T-helper 2 cell treated with Interferon-gamma antibody and Interleukin-4, amounts not matched to agents 5 μg/mL and 100 μg/mL, for 36 hours (primary cell): ENCODE measurements around the gene TPSAB1.

Experiments
- DNase-seq: peaks from one replicate; pipeline ENCODE4 v3.0.0; 2021; ENCODE audit warnings: low spot score
- H3K27ac Mint-ChIP-seq: one replicate; pipeline ENCODE4 v1.8.0; 2021; ENCODE audit warnings: mild to moderate bottlenecking, mixed read lengths
- H3K27me3 Mint-ChIP-seq: one replicate; pipeline ENCODE4 v1.8.0; 2021; ENCODE audit warnings: low read depth, mixed read lengths
- H3K36me3 Mint-ChIP-seq: one replicate; pipeline ENCODE4 v1.8.0; 2021; ENCODE audit warnings: low read depth, mixed read lengths
- H3K4me1 Mint-ChIP-seq: one replicate; pipeline ENCODE4 v1.8.0; 2021; ENCODE audit warnings: low read depth, mixed read lengths
- H3K4me3 Mint-ChIP-seq: one replicate; pipeline ENCODE4 v1.8.0; 2022; ENCODE audit warnings: mild to moderate bottlenecking, moderate library complexity, mixed read lengths
- H3K9me3 Mint-ChIP-seq: one replicate; pipeline ENCODE4 v1.8.0; 2021; ENCODE audit warnings: mixed read lengths

Gene TPSAB1

GRCh38 chr16:1215574-1216295, 24.8 kb upstream of the TPSAB1 start:
- Mint-ChIP-seq H3K4me1 (no peaks in the 10 kb centered on the region), H3K4me3 (no peak overlapping the region), H3K36me3 (no peaks in the 10 kb centered on the region), H3K9me3 (no peaks in the 10 kb centered on the region), H3K27ac (no peak overlapping the region), H3K27me3 (no peaks in the 10 kb centered on the region)
- DNase-seq: no peak

GRCh38 chr16:1216296-1216619, 24.2 kb upstream of the TPSAB1 start:
- H3K36me3 Mint-ChIP-seq: no peaks in the 10 kb centered on the region
- no peak overlapping the region for H3K27ac Mint-ChIP-seq
- no peaks in the 10 kb centered on the region for H3K4me1 Mint-ChIP-seq
- H3K27me3 Mint-ChIP-seq: no peaks in the 10 kb centered on the region
- no peak for DNase-seq
- H3K4me3 Mint-ChIP-seq: no peak overlapping the region
- H3K9me3 Mint-ChIP-seq: no peaks in the 10 kb centered on the region

- no peak overlapping the region for H3K4me3 Mint-ChIP-seq
- DNase-seq: no peak
- H3K4me1 Mint-ChIP-seq: no peaks in the 10 kb centered on the region
- H3K36me3 Mint-ChIP-seq: no peaks in the 10 kb centered on the region
- H3K27me3 Mint-ChIP-seq: no peaks in the 10 kb centered on the region
- H3K27ac Mint-ChIP-seq: no peak overlapping the region
- no peaks in the 10 kb centered on the region for H3K9me3 Mint-ChIP-seq
These were observed 23.7 kb upstream of the TPSAB1 start for GRCh38 chr16:1216681-1217400.

GRCh38 chr16:1217526-1217925, 23.0 kb upstream of the TPSAB1 start:
- no peak overlapping the region for H3K27ac Mint-ChIP-seq
- H3K4me3 Mint-ChIP-seq: no peak overlapping the region
- H3K27me3 Mint-ChIP-seq: no peaks in the 10 kb centered on the region
- no peak for DNase-seq
- no peaks in the 10 kb centered on the region for H3K4me1 Mint-ChIP-seq
- H3K36me3 Mint-ChIP-seq: no peaks in the 10 kb centered on the region
- no peaks in the 10 kb centered on the region for H3K9me3 Mint-ChIP-seq

GRCh38 chr16:1218061-1218929, 22.2 kb upstream of the TPSAB1 start:
- no peak overlapping the region for H3K4me3 Mint-ChIP-seq
- H3K27ac Mint-ChIP-seq: no peak overlapping the region

GRCh38 chr16:1218930-1219611, 21.4 kb upstream of the TPSAB1 start:
- Mint-ChIP-seq H3K27ac (no peak overlapping the region), H3K27me3 (no peaks in the 10 kb centered on the region), H3K36me3 (no peaks in the 10 kb centered on the region), H3K4me1 (no peaks in the 10 kb centered on the region), H3K4me3 (no peak overlapping the region), H3K9me3 (no peaks in the 10 kb centered on the region)
- no peak for DNase-seq

More at GRCh38 chr16:1218061-1218929, 22.2 kb upstream of the TPSAB1 start:
- Mint-ChIP-seq H3K9me3 (no peaks in the 10 kb centered on the region), H3K27me3 (no peaks in the 10 kb centered on the region), H3K36me3 (no peaks in the 10 kb centered on the region), H3K4me1 (no peaks in the 10 kb centered on the region)
- DNase-seq: no peak

GRCh38 chr16:1220098-1220728, 20.3 kb upstream of the TPSAB1 start:
- no peak for DNase-seq
- no peaks in the 10 kb centered on the region for H3K36me3 Mint-ChIP-seq
- H3K4me1 Mint-ChIP-seq: no peaks in the 10 kb centered on the region
- H3K4me3 Mint-ChIP-seq: no peak overlapping the region
- no peaks in the 10 kb centered on the region for H3K27me3 Mint-ChIP-seq
- no peaks in the 10 kb centered on the region for H3K9me3 Mint-ChIP-seq
- no peak overlapping the region for H3K27ac Mint-ChIP-seq

GRCh38 chr16:1220841-1221627, 19.5 kb upstream of the TPSAB1 start:
- no peak for DNase-seq
- Mint-ChIP-seq H3K27me3 (no peaks in the 10 kb centered on the region), H3K4me1 (no peaks in the 10 kb centered on the region), H3K9me3 (no peaks in the 10 kb centered on the region), H3K4me3 (no peak overlapping the region), H3K27ac (no peak overlapping the region), H3K36me3 (no peaks in the 10 kb centered on the region)

GRCh38 chr16:1221628-1222552, 18.6 kb upstream of the TPSAB1 start:
- no peaks in the 10 kb centered on the region for H3K4me1 Mint-ChIP-seq
- no peak for DNase-seq
- H3K9me3 Mint-ChIP-seq: no peaks in the 10 kb centered on the region
- no peak overlapping the region for H3K4me3 Mint-ChIP-seq
- no peaks in the 10 kb centered on the region for H3K27me3 Mint-ChIP-seq
- no peak overlapping the region for H3K27ac Mint-ChIP-seq
- no peaks in the 10 kb centered on the region for H3K36me3 Mint-ChIP-seq

GRCh38 chr16:1222553-1223354, 17.8 kb upstream of the TPSAB1 start:
- H3K27ac Mint-ChIP-seq: no peak overlapping the region
- DNase-seq: no peak
- no peaks in the 10 kb centered on the region for H3K9me3 Mint-ChIP-seq
- H3K27me3 Mint-ChIP-seq: no peaks in the 10 kb centered on the region
- no peaks in the 10 kb centered on the region for H3K36me3 Mint-ChIP-seq
- H3K4me3 Mint-ChIP-seq: no peak overlapping the region
- no peaks in the 10 kb centered on the region for H3K4me1 Mint-ChIP-seq

GRCh38 chr16:1223355-1224214, 16.9 kb upstream of the TPSAB1 start:
- H3K9me3 Mint-ChIP-seq: no peaks in the 10 kb centered on the region
- no peak overlapping the region for H3K27ac Mint-ChIP-seq
- no peak for DNase-seq
- no peak overlapping the region for H3K4me3 Mint-ChIP-seq
- H3K36me3 Mint-ChIP-seq: no peaks in the 10 kb centered on the region
- H3K4me1 Mint-ChIP-seq: no peaks in the 10 kb centered on the region
- no peaks in the 10 kb centered on the region for H3K27me3 Mint-ChIP-seq
